ENCODE measurements around the gene POGLUT3.

POGLUT3 gene

DNA sequence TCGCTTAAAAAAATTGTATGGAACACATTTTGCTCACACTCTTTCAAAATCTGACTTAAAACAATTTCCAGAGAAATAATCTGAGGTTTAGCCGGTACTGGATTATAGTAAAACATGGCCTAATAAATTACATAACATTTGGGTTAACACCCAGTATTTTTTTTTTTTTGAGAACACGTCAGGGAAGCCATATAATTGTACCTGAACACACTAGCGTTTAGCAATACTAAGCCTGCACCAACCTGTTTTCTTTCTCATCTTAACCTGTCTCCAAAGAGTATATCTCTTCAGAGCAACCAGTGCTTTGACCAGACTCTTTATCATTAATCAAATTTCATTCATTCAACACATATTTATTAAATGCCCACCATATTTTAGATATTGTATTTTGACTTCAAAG, 2.0 kb upstream of the POGLUT3 start:
- no peak for DNase-seq

DNA sequence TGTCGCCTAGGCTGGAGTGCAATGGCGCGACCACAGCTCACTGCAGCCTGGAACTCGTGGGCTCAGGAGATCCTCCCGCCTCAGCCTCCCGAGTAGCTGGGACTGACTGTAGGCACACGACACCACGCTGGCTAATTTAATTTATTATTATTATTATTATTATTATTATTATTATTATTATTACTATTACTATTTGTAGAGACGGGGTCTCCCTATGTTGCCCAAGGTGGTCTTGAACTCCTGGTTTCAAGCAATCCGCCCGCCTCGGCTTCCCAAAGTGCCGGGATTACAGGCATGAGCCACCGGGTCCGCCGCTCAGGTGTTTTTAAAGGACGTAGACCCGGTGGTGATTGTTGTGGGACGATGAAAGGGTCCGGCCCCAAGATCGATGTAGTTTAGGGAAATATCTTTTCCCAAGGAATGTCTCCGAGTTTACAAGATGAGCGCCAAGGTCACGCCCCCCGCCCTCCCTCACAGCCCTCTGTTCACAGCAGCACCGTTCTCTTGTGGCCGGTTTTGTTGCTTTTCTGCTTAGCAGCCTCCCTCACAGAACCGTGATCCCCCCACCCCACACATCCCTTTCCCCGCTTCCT, 728 bp upstream of the POGLUT3 start:
- DNase-seq = no peak

DNA sequence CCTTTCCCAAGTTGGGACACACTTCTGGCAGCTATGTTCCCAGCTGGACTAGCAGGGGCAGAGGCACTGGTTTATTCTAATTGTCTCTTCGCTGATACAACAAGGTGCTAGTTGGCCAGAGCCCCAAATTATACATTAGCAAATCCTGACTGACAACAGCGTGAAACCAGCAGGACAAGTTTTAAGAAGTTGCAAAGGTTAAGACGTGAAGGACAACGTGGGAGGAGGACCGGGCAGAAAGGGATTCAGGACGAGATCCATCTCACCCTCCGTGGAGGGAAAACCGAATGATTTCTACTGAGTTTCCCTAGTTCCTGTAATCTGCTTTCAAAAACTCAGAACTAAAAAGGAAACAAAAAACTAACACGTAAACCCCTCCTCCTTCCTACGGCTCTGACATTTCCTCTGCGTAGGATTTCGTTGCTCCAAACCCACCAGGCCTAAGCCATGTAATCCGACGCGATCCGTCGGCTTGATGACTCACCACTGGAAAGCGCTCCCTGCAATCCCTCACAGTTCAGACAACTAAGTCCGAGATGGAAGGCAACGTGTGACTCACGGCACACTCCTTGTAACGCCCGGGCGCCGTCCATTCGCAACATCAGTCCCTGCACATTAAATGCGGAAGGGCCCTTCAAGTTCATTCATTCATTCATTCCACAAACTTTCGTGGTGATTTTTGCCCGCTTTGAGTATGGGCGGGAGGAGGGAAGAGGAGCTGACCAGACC, 703 bp downstream of the POGLUT3 start:
- peak; percentile 50 to 65 for DNase-seq

DNA sequence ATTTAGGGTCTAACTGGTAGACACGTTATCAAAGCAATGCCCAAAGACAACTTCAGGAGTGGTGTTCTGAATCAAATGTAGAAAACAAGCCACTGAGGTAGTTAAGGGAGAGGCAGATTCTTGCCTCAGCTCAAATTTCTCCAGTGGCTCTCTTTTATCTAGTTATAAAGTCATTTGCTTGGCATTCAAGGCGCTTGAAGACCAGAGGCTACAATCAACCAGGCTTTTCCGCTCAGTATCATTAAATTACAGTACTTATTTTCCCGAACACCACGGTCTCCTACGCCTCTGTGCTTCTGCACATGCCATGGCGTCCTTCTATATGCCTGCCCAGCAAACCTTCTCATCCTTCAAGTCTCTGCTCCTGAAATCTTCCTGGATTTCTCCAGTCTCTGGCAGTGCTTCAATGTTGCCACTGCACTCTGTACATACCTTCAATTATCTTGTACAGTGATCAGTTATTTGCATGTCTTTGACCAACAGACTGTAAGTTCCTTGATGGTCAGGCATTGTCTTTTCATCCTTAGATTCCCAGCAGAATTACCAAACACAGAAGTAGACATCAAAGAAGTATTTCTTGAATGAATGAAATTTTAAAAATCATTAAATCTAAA, 1.4 kb downstream of the POGLUT3 start:
- no peak for DNase-seq

DNA sequence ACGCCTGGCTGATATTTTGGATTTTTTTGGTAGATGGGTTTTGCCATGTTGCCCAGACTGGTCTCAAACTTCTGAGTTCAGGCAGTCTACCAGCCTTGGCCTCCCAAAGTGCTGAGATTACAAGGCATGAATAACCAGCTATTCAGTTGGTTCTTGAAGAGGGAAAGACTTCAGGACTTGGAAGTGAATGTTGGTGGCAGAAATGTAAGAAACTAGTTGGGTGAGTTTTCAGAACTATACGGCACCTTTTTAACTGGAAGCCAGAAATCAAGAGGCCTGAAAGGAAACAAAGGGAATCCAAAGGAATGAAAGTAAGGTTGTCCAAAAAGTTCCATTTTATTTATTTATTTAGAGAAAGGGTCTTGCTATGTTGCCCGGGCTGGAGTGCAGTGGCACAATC, 2.9 kb downstream of the POGLUT3 start:
- no peak for DNase-seq

DNA sequence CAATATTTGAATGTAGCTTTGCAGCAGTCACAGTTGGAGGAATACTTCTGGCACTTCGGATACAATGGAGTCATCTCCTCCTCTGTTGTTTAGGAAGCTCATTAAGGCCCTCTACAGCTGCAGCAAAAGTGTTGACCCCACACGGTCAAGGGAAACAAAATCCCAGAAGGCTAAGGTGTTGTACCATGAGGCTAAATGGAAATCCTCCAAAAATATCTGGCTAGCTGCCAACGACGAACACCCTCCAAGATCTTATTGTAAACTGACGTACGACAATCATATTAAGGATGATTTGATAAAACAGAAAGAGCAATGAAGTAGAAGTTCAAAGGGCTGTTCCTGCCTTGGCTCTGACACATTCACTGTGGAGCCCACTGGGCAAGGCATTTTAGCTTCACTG, 4.0 kb downstream of the POGLUT3 start:
- DNase-seq = no peak

DNA sequence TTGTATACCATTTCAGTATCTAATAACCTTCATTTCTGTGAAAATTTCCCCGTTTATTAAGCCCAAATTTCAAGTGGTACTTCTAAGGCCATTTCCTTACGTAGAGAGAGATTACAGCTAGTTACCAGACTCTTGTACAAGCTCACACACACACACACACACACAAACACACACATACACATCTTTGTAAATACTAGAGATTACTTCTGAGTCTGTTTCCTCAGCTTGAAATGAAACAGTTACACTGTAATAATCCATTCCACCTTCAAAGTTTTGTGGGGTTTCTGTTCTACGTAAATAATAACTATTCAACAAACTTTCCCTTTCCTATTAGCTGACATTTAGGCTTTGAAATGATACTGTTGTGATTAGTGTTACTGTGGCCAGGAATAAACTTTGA, 6.2 kb downstream of the POGLUT3 start:
- DNase-seq = no peak

DNA sequence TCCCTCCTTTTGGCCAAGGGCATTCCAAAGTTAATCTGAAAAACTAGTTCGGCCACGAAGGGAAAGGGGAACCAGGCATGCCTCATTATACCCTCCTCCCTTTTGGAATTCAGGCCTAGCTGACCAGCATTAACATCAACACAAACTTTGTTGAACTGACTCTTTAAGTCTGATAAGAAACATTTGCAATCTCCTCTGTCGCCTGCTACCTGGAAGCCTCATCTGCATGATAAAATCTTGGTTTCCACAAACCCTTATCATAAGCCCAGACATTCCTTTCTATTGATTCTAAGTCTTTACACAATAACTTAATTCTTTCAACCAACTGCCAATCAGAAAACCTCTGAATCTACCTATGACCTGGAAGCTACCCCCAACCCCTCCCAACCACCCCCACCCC, 11.4 kb downstream of the POGLUT3 start:
- no peak for DNase-seq

DNA sequence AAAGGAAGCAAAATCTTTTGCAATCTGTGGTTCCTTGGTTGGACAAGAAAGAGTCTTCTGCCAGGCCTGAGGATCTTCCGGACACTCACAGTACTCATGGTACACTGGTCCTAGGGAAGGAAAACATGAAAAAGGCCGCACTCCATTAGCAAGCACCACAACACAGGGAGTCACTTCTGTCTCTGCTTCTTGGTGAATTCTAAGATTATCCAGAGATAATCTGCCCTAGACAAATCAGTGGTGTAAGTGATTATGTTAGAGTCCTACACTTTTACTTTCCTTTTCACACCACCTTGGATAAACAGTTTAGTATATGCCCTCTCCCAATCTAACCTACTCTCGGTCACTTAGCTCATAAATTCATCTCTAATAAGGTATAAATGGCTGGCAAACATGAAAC, 11.9 kb downstream of the POGLUT3 start:
- DNase-seq = no peak

DNA sequence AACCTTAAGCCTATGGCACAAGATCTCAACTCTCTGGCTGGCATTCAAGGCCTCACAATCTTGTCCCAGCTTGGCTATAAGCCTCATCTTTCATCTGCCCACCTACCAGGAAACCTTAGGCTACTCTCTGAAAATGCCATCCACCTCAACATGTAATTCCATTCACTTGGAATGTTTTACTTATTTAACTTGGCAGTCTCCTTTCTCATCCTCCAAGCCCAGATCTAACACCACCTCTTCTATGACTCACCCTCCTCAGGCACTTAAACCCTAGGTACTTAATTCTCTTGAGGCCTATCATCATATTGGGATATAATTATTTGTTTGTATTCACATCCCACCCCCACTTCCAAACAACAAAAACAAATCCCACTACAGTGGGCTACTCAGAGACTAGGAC, 15.0 kb downstream of the POGLUT3 start:
- DNase-seq = no peak

DNA sequence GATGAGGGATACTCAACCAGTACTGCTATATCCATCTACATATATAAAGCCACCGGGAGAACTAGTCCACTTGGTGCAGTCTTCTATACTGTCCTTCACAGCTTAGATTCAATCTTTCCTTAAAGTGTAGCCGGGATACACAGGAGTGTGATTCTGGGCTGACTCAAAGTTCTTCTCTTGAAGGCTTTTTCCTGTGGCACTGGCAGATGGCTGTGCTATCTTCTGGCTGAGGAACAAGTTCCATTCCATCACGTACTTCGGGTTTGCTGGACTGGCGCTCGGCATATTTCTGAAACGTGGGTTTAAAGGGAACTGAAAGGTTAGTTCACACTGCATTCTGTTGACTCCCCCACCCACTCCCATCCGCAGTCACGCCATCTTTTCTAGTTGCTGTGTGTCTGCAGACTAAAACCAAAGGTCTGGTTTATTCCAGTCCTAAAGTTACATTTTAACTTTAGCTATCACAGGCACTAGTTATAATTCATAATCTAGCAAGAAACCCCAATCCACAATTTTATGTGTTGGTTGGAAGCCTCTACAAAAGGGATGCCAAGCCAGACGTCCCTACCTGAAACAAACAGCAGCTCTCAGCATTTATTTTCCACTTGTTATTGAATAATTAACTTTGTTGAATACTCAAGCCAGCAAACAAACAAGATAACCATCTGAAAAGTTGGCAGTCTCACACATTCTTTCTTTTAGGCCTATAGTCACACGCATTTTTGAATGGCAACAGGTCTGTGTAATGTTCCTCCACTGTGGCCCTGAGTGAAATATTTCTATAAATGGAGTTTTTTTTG, 23.3 kb downstream of the POGLUT3 start:
- DNase-seq = no peak

DNA sequence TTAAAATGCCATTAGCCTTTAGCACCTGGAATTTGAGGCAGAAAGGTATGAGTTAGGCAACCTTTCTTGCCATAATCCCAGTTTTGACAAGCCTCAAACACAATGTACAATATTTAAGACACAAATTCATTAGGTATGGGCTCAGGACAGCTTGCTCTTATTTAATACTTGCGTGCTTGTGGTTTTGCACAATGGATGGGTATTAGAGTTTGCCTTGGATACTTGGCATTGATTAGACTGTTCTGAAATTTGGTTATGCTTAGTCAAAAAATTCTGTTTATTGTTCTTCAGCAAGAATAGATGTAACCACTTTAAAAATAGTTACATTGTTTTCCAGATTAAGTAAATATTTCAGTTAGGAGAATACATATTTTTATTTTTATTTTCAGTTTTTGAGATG, 25.5 kb downstream of the POGLUT3 start:
- no peak for DNase-seq

DNA sequence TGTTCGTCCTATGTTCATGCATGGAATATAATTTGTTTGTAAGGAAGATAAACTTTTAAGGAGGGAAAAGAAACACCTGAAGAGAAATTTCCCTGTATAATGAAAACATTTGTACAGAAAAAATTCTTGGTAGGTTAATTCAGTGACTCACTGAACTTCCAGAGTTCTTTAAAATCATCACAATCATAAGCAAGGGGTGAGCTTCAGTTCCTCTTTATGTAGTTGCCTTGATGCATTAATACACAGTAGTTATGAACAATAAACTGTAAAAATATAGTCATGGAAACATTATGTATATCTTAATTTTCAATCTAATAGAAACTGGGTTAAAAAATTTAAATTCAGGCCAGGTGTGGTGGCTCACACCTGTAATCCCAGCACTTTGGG, 29.7 kb downstream of the POGLUT3 start:
- DNase-seq = no peak

DNA sequence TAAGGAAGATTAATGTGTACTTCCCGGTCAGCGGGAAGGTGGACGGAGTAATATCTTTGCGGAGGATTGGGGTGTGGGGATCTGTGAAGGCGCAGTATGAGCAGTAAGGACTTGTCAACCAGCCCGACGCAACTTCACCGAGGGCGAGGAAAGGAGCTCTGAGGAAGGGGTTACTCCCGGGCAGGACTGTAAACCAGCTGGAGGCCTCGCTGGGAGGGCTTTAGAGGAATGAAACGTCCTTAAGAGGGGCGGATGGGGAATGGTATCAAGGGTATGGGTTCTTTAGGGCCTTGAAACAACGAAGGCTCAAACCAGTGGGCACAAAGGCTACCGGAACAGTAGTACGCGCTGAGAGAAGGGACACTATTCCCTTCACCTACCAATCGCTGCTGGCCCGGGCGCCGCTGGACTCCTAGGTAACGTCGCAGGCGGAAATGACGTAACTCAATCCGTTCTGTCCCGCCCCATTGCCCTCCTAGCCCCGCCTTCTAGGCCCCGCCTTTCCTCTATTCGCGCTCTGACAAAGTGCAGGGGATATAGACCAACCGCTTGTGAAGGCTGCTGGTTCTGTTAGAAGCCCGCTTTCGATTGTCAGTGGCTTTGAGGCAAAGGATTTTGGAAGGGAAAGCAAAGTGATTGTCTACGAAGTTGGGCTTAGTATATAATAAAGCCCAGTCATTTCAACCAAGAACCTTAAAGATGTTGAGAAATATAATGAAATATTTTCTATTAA, 30.9 kb downstream of the POGLUT3 start, which contains the start of gene C11orf65:
Gene C11orf65, minus strand, starts transcription at position 439 of the 733 bp plus-strand sequence. CDS start 5,970 bp downstream, outside the sequence.
- peak; percentile 91 to 93 for DNase-seq

DNA sequence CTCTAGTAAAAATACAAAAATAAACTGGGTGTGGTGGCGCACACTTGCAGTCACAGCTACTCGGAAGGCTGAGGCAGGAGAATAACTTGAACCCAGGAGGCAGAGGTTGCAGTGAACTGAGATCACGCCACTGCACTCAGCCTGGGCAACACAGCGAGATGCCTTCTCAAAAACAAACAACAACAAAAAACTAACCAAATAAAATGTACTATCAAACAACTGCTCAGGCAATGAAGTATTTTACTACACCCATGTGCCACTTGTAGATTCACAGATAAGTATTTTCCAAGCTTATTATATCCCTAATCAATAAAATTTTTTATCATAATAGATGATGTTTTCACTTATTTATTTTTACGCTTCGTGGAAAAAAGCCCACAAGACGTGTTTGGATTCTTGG, 31.8 kb downstream of the POGLUT3 start:
- no peak for DNase-seq

DNA sequence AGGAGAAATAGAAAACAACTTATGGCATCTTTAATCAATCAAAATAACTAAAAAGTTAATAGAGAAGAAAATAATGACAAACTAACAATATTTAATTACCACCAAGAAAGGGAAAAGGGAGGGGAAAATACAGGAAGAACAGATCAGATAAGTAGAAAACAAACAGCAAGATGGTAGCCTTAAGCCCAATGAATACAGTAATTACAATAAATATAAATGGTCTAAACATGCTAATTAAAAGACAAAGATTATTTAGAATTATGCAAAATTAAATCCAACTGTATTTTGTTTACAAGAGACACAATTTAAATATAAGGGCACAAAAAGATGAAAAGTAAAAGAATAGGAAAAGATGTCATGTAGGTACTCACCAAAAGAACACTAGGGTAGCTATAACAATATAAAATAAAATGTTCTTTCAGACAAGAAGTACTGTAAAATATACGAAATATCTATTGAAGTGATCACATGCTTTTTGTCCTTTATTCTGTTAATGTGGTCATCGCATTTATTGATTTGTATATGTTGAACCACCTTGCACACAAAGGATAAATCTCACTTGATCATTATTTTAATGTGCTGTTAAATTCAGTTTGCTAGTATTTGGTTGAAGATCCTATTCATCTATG, 44.9 kb downstream of the POGLUT3 start:
- no peak for DNase-seq
